Measurements from ENCODE around the gene ALKBH6.

The ALKBH6 gene

DNA sequence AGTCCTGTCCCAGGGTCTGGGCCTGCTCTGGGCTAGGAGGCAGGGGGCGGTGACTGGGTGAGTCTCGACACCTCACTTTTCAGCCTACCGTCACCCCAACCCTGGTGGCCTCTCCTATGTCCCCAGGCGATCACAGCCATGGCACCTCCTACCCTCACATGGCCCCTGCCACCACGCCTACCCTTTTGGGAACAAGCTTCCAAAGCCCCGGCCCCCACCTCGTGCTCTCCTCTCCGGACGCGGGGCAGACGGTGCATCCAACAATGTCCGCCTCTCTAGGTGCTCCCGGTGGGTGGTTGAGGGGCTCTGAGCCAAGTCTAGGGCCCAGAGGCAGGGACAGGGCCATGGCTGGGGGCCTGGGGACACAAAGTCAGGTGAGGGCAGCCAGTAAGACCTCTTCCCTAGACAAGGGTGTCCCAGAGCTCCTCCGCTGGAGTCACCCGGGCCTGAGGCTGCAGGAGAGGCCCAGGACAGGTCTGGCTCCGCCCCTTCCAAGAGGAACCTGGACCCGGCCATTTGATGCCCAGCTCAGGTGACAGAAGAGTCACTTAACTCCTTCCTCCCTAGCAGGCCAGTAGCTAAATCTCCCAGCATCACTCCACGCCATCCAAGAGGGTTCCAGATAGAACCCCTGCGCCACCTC is 5.6 kb downstream of the ALKBH6 start, which contains the start of gene SYNE4:
Gene SYNE4, minus strand, starts transcription at position 478 of the 643 bp plus-strand sequence. Its CDS starts 132 bp downstream, at position 346.
- Histone ChIP-seq H2BK5ac (ENCODE audit: low read length) (peak within 1 kb of the TSS; percentile 39), H4K91ac (ENCODE audit: low read depth, low read length, poor library complexity) (no peak within 1 kb of the TSS), H3K36me3 (replicated peaks in 1 of 2; ENCODE audit: control insufficient read depth in 2 of 2, insufficient read depth in 2 of 2, low read length in 2 of 2) (peaks cover 3 to 4% of the 10 kb centered on the region in 2 donors), H2AK5ac (ENCODE audit: low read depth, low read length) (peak within 1 kb of the TSS; percentile 99), H3K9ac (ENCODE audit: low read depth, low read length, poor library complexity) (peak within 1 kb of the TSS; percentile 90), H3K4me3 (ENCODE audit: low read length in 2 of 2) (peak within 1 kb of the TSS in 1 of 2 donors; percentile 78), H3K27me3 (ENCODE audit: control insufficient read depth in 3 of 3, insufficient read depth in 3 of 3, low read depth in 1 of 3, low read length in 3 of 3) (peaks cover 0 to 1% (median 0%) of the 10 kb centered on the region in 3 experiments), H3K4ac (ENCODE audit: low read length) (peak within 1 kb of the TSS; percentile 55), H3K18ac (ENCODE audit: low read length) (peak within 1 kb of the TSS; percentile 99), H3K4me1 (ENCODE audit: control insufficient read depth in 2 of 2, insufficient read depth in 1 of 2, low read depth in 1 of 2, low read length in 2 of 2) (peaks cover 5 to 15% of the 10 kb centered on the region in 2 donors), H3K14ac (ENCODE audit: low read length) (peak within 1 kb of the TSS; percentile 5), H2BK15ac (ENCODE audit: low read length) (peak within 1 kb of the TSS; percentile 93), H3K4me2 (ENCODE audit: insufficient read depth, low read length, poor library complexity, severe bottlenecking) (peak within 1 kb of the TSS; percentile 69), H3K9me3 (replicated peaks in 1 of 2; ENCODE audit: control insufficient read depth in 2 of 2, insufficient read depth in 1 of 2, low read depth in 1 of 2, low read length in 2 of 2) (no peaks in the 10 kb centered on the region), H4K8ac (ENCODE audit: low read depth, low read length) (peak within 1 kb of the TSS; percentile 100), H3K79me1 (ENCODE audit: low read depth, low read length) (peaks cover 15% of the 10 kb centered on the region), H2BK12ac (ENCODE audit: low read length) (peak within 1 kb of the TSS; percentile 78), H2AFZ (ENCODE audit: low read length) (no peak within 1 kb of the TSS), H3K23ac (ENCODE audit: low read depth, low read length, poor library complexity) (peak within 1 kb of the TSS; percentile 97), H2BK120ac (ENCODE audit: low read depth, low read length) (peak within 1 kb of the TSS; percentile 78), H3K27ac (replicated peaks; ENCODE audit: low read length) (peak within 1 kb of the TSS; percentile 28)
- no peak for DNase-seq (ENCODE audit: low spot score)
- WGBS, 2 donors (ENCODE audit: extremely low coverage in 2 of 2, insufficient read length in 2 of 2, insufficient replicate concordance in 1 of 2) = no CpG with 5 or more reads among the region's 19 CpGs

DNA sequence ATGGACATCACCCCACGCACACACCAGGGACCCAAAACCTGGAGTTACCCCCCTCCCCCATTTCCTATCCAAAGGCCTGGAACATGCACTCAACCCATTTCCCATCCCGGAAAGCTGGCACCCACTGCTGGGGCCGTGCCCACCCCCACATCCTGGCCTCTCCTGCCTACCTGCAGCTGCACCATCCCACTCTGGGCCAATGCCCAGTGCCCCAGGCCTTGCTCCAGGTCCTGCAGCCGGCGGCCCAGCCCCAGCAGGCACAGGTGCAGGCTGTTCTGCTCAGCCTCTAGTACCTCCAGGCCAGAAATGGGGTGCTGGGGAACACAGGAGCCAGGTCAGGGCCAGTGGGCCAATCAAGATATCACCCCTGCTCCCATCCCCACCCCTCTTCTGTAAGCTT is 7.1 kb downstream of the ALKBH6 start:
- Histone ChIP-seq H3K4me1 (ENCODE audit: control insufficient read depth in 2 of 2, insufficient read depth in 1 of 2, low read depth in 1 of 2, low read length in 2 of 2) (peaks cover 0 to 12% of the 10 kb centered on the region in 2 donors), H4K8ac (ENCODE audit: low read depth, low read length) (peak overlapping the region; percentile 82), H2BK12ac (ENCODE audit: low read length) (peak overlapping the region; percentile 6), H3K18ac (ENCODE audit: low read length) (no peak overlapping the region), H2BK15ac (ENCODE audit: low read length) (peak overlapping the region; percentile 67), H3K23ac (ENCODE audit: low read depth, low read length, poor library complexity) (no peak overlapping the region), H4K91ac (ENCODE audit: low read depth, low read length, poor library complexity) (no peak overlapping the region), H3K4ac (ENCODE audit: low read length) (no peak overlapping the region), H3K4me3 (ENCODE audit: low read length in 2 of 2) (no peak overlapping the region), H2AK5ac (ENCODE audit: low read depth, low read length) (no peak overlapping the region), H3K4me2 (ENCODE audit: insufficient read depth, low read length, poor library complexity, severe bottlenecking) (peak overlapping the region; percentile 18), H3K36me3 (replicated peaks in 1 of 2; ENCODE audit: control insufficient read depth in 2 of 2, insufficient read depth in 2 of 2, low read length in 2 of 2) (peaks cover 3 to 4% of the 10 kb centered on the region in 2 donors), H2BK5ac (ENCODE audit: low read length) (peak overlapping the region; percentile 53), H3K27me3 (ENCODE audit: control insufficient read depth in 3 of 3, insufficient read depth in 3 of 3, low read depth in 1 of 3, low read length in 3 of 3) (no peaks in the 10 kb centered on the region), H3K9me3 (replicated peaks in 1 of 2; ENCODE audit: control insufficient read depth in 2 of 2, insufficient read depth in 1 of 2, low read depth in 1 of 2, low read length in 2 of 2) (no peaks in the 10 kb centered on the region), H3K14ac (ENCODE audit: low read length) (no peak overlapping the region), H2BK120ac (ENCODE audit: low read depth, low read length) (no peak overlapping the region), H3K9ac (ENCODE audit: low read depth, low read length, poor library complexity) (no peak overlapping the region), H3K79me1 (ENCODE audit: low read depth, low read length) (peaks cover 11% of the 10 kb centered on the region), H2AFZ (ENCODE audit: low read length) (no peak overlapping the region), H3K27ac (replicated peaks; ENCODE audit: low read length) (no peak overlapping the region)
- no peak for DNase-seq (ENCODE audit: low spot score)
- no CpG with 5 or more reads among the region's 5 CpGs for WGBS, 2 donors (ENCODE audit: extremely low coverage in 2 of 2, insufficient read length in 2 of 2, insufficient replicate concordance in 1 of 2)

DNA sequence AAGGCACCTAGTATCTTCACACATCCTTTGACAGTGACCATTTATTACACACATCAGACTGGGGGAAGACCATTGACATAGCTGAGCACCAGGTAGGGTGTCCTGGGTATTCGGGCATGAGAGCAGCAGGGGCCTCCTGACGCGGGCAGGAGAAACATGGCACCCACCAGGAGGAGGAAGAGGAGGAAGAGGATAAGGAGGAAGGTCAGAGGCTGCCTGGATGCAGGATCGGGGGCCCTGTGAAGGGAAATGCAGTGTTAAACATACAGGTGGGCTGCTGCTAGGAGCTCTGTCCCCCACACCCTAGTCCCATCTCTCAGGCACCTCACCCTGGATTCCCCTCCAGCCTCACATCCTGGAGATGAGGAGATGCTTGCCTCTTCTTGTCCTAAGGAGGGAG is 10.7 kb downstream of the ALKBH6 start:
- Histone ChIP-seq H3K4me2 (ENCODE audit: insufficient read depth, low read length, poor library complexity, severe bottlenecking) (no peak overlapping the region), H4K91ac (ENCODE audit: low read depth, low read length, poor library complexity) (peak overlapping the region; percentile 53), H3K27ac (replicated peaks; ENCODE audit: low read length) (no peak overlapping the region)

DNA sequence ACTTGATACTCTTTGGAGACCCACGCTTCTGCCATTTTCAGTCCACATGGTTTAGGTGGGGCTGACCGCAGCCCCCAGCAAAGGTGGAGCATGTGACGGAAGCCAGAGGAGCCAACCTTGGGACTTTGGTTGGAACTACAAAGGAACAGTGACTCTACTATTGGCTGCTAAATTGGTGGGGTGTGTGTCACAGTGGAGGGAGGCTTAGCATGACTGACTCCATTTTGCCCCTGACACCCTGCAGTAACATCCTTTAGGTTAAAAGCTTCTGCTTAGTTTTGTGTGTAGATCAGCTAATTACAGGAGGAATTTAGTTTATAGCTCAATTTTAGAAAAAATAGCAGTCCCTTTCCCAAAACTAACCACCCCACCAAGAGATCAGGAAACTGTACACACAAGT is 12.4 kb downstream of the ALKBH6 start:
- Histone ChIP-seq H3K27ac (replicated peaks; ENCODE audit: low read length) (no peak overlapping the region), H2AFZ (ENCODE audit: low read length) (no peak overlapping the region), H4K8ac (ENCODE audit: low read depth, low read length) (no peak overlapping the region), H3K4me3 (ENCODE audit: low read length in 2 of 2) (no peak overlapping the region), H4K91ac (ENCODE audit: low read depth, low read length, poor library complexity) (no peak overlapping the region), H3K4me1 (ENCODE audit: control insufficient read depth in 2 of 2, insufficient read depth in 1 of 2, low read depth in 1 of 2, low read length in 2 of 2) (no peaks in the 10 kb centered on the region), H3K4me2 (ENCODE audit: insufficient read depth, low read length, poor library complexity, severe bottlenecking) (no peak overlapping the region), H3K23ac (ENCODE audit: low read depth, low read length, poor library complexity) (no peak overlapping the region), H2BK5ac (ENCODE audit: low read length) (no peak overlapping the region), H3K4ac (ENCODE audit: low read length) (no peak overlapping the region), H3K14ac (ENCODE audit: low read length) (no peak overlapping the region), H2BK15ac (ENCODE audit: low read length) (no peak overlapping the region), H2BK120ac (ENCODE audit: low read depth, low read length) (no peak overlapping the region), H3K27me3 (ENCODE audit: control insufficient read depth in 3 of 3, insufficient read depth in 3 of 3, low read depth in 1 of 3, low read length in 3 of 3) (peaks cover 0 to 2% (median 0%) of the 10 kb centered on the region in 3 experiments), H3K36me3 (replicated peaks in 1 of 2; ENCODE audit: control insufficient read depth in 2 of 2, insufficient read depth in 2 of 2, low read length in 2 of 2) (peaks cover 10 to 23% of the 10 kb centered on the region in 2 donors), H2AK5ac (ENCODE audit: low read depth, low read length) (no peak overlapping the region), H3K79me1 (ENCODE audit: low read depth, low read length) (peaks cover 12% of the 10 kb centered on the region), H3K9me3 (replicated peaks in 1 of 2; ENCODE audit: control insufficient read depth in 2 of 2, insufficient read depth in 1 of 2, low read depth in 1 of 2, low read length in 2 of 2) (no peaks in the 10 kb centered on the region), H3K9ac (ENCODE audit: low read depth, low read length, poor library complexity) (no peak overlapping the region), H3K18ac (ENCODE audit: low read length) (no peak overlapping the region), H2BK12ac (ENCODE audit: low read length) (no peak overlapping the region)
- no CpG with 5 or more reads among the region's 3 CpGs for WGBS, 2 donors (ENCODE audit: extremely low coverage in 2 of 2, insufficient read length in 2 of 2, insufficient replicate concordance in 1 of 2)
- DNase-seq (ENCODE audit: low spot score) = no peak

More for the DNA sequence above, 10.7 kb downstream of the ALKBH6 start:
- no peaks in the 10 kb centered on the region for H3K9me3 ChIP-seq (replicated peaks in 1 of 2; ENCODE audit: control insufficient read depth in 2 of 2, insufficient read depth in 1 of 2, low read depth in 1 of 2, low read length in 2 of 2)
- no peak overlapping the region for H3K14ac ChIP-seq (ENCODE audit: low read length)
- H4K8ac ChIP-seq (ENCODE audit: low read depth, low read length) = no peak overlapping the region
- H2BK5ac ChIP-seq (ENCODE audit: low read length) = no peak overlapping the region
- H3K36me3 ChIP-seq (replicated peaks in 1 of 2; ENCODE audit: control insufficient read depth in 2 of 2, insufficient read depth in 2 of 2, low read length in 2 of 2) = peaks cover 8 to 16% of the 10 kb centered on the region in 2 donors
- H3K4ac ChIP-seq (ENCODE audit: low read length) = no peak overlapping the region
- H3K18ac ChIP-seq (ENCODE audit: low read length) = no peak overlapping the region
- H3K9ac ChIP-seq (ENCODE audit: low read depth, low read length, poor library complexity) = no peak overlapping the region
- peaks cover 11% of the 10 kb centered on the region for H3K79me1 ChIP-seq (ENCODE audit: low read depth, low read length)
- H2BK120ac ChIP-seq (ENCODE audit: low read depth, low read length) = no peak overlapping the region
- H3K23ac ChIP-seq (ENCODE audit: low read depth, low read length, poor library complexity) = peak overlapping the region; percentile 65
- DNase-seq (ENCODE audit: low spot score) = no peak
- no peak overlapping the region for H2BK15ac ChIP-seq (ENCODE audit: low read length)
- H3K4me1 ChIP-seq (ENCODE audit: control insufficient read depth in 2 of 2, insufficient read depth in 1 of 2, low read depth in 1 of 2, low read length in 2 of 2) = no peaks in the 10 kb centered on the region
- H2AK5ac ChIP-seq (ENCODE audit: low read depth, low read length) = no peak overlapping the region
- H3K27me3 ChIP-seq (ENCODE audit: control insufficient read depth in 3 of 3, insufficient read depth in 3 of 3, low read depth in 1 of 3, low read length in 3 of 3) = peaks cover 0 to 2% (median 0%) of the 10 kb centered on the region in 3 experiments
- peak overlapping the region; percentile 10 for H2BK12ac ChIP-seq (ENCODE audit: low read length)
- no peak overlapping the region for H2AFZ ChIP-seq (ENCODE audit: low read length)
- H3K4me3 ChIP-seq (ENCODE audit: low read length in 2 of 2) = no peak overlapping the region
- WGBS, 2 donors (ENCODE audit: extremely low coverage in 2 of 2, insufficient read length in 2 of 2, insufficient replicate concordance in 1 of 2) = no CpG with 5 or more reads among the region's 4 CpGs
